Endothelial cell of umbilical vein (primary cell): ENCODE results near the gene TRIM10. TPM values are rescaled to one million over a fixed set of nuclear protein-coding genes. Genes with fewer than 3 reads are reported as not detected.

Experiments
- BruUV-seq: library from RNA; stranded (reverse); fragments of 400-500 nt; replicated peaks from 2 replicates; lab custom pipeline; 2021; lab: Mats Ljungman, UMichigan
- CTCF ChIA-PET: fragments of 300-600, 350-600 bp; sonication (Branson Sonifier 250); formaldehyde crosslinking; loops from one replicate; lab custom pipeline; 2021; ENCODE audit warnings: antibody characterized with exemption, inconsistent platforms; lab: Charles Lee
- POLR2A ChIA-PET: fragments of 300-600, 350-600 bp; sonication (Branson Sonifier 250); formaldehyde crosslinking; loops from one replicate; lab custom pipeline; 2021; ENCODE audit warnings: antibody characterized with exemption, inconsistent platforms; lab: Charles Lee
- DNase-seq: peaks from one replicate; pipeline ENCODE4 v3.0.0-alpha.2; 2011; ENCODE audit warnings: low read depth, low spot score
- FAIRE-seq: peaks from 2 replicates; lab custom pipeline; 2011; peaks lifted over from hg19 to GRCh38; lab: Jason Lieb, UNC
- H2AFZ ChIP-seq: 2 replicates; pipeline ENCODE4 v1.6.0; 2012; ENCODE audit warnings: low read depth, low read length, control low read depth, inconsistent platforms
- H3K27ac ChIP-seq: 2 replicates; pipeline ENCODE4 v1.5.1; 2011; ENCODE audit warnings: low read depth, mild to moderate bottlenecking, control low read depth, low read length, moderate library complexity; ENCODE audit not compliant: insufficient read depth
- H3K27me3 ChIP-seq, 2 experiments: 2 replicates each; pipeline versions ENCODE4 v1.6.0 to v1.6.1; 2011; ENCODE audit warnings: low read length in 2 of 2, mixed read lengths in 1 of 2; ENCODE audit not compliant: control insufficient read depth in 2 of 2, insufficient read depth in 2 of 2
- H3K36me3 ChIP-seq, 2 experiments: 2 replicates in 1 of 2; 3 replicates in 1 of 2; pipeline ENCODE4 v1.5.1; 2011; ENCODE audit warnings: low read length in 2 of 2, mild to moderate bottlenecking in 1 of 2, moderate library complexity in 1 of 2; ENCODE audit not compliant: control insufficient read depth in 2 of 2, insufficient read depth in 2 of 2; ENCODE audit errors: extremely low read depth in 1 of 2
- H3K4me1 ChIP-seq: 3 replicates; pipeline ENCODE4 v1.5.1; 2011; ENCODE audit warnings: mild to moderate bottlenecking, low read length; ENCODE audit not compliant: control insufficient read depth, insufficient read depth; ENCODE audit errors: extremely low read depth
- H3K4me2 ChIP-seq: 2 replicates; pipeline ENCODE4 v1.6.1; 2011; ENCODE audit warnings: low read length, control low read depth, mixed read lengths; ENCODE audit not compliant: insufficient read depth
- H3K4me3 ChIP-seq, 3 experiments: fragments of 200-600 bp in 1 of 3; sonication (generic), shearing (Covaris generic) in 1 of 3; replicated peaks in 1 of 3; 2 replicates each; pipeline ENCODE4 v1.5.1; 2011 to 2016; ENCODE audit warnings: control low read depth in 3 of 3, low read length in 3 of 3, mild to moderate bottlenecking in 2 of 3, inconsistent platforms in 1 of 3, low read depth in 1 of 3, moderate library complexity in 1 of 3; ENCODE audit not compliant: insufficient read depth in 1 of 3
- H3K79me2 ChIP-seq: 2 replicates; pipeline ENCODE4 v1.6.0; 2012; ENCODE audit warnings: low read length, inconsistent platforms; ENCODE audit not compliant: control insufficient read depth, insufficient read depth
- H3K9ac ChIP-seq: replicated peaks from 2 replicates; pipeline ENCODE3; 2011; ENCODE audit warnings: low read length, control low read depth; ENCODE audit not compliant: insufficient read depth; ENCODE audit errors: extremely low read depth
- H3K9me1 ChIP-seq: replicated peaks from 3 replicates; pipeline ENCODE4 v1.6.0; 2011; ENCODE audit warnings: mild to moderate bottlenecking, low read length; ENCODE audit not compliant: control insufficient read depth, insufficient read depth; ENCODE audit errors: extremely low read depth
- H3K9me3 ChIP-seq: replicated peaks from 2 replicates; pipeline ENCODE4 v1.5.1; 2012; ENCODE audit warnings: low read length, inconsistent platforms; ENCODE audit not compliant: control insufficient read depth, insufficient read depth
- H4K20me1 ChIP-seq: replicated peaks from 2 replicates; pipeline ENCODE3; 2011; ENCODE audit warnings: mild to moderate bottlenecking, low read length; ENCODE audit not compliant: control insufficient read depth, insufficient read depth; ENCODE audit errors: extremely low read depth
- EZH2 ChIP-seq: IDR thresholded peaks from 2 replicates; pipeline ENCODE4 v1.6.1; 2012; ENCODE audit warnings: borderline replicate concordance, low read depth, mild to moderate bottlenecking, moderate library complexity, low read length, inconsistent platforms; ENCODE audit not compliant: severe bottlenecking
- FOS ChIP-seq: IDR thresholded peaks from 2 replicates; pipeline ENCODE4 v1.6.1; 2011; ENCODE audit warnings: mild to moderate bottlenecking, low read length, moderate library complexity, borderline replicate concordance; ENCODE audit not compliant: insufficient read depth
- GATA2 ChIP-seq: IDR thresholded peaks from 2 replicates; pipeline ENCODE4 v1.7.0; 2011; ENCODE audit warnings: low read depth, mild to moderate bottlenecking, moderate library complexity, mixed read lengths, low read length; ENCODE audit not compliant: insufficient read length, insufficient read depth
- JUN ChIP-seq: IDR thresholded peaks from 2 replicates; pipeline ENCODE4 v1.6.1; 2011; ENCODE audit warnings: borderline replicate concordance, low read depth; ENCODE audit not compliant: insufficient read length, insufficient read depth
- MYC ChIP-seq: IDR thresholded peaks from one replicate; pipeline ENCODE4 v1.6.1; 2011; ENCODE audit warnings: mild to moderate bottlenecking, low read depth, low read length
- POLR2A ChIP-seq: IDR thresholded peaks from 2 replicates; pipeline ENCODE4 v1.6.1; 2012; ENCODE audit warnings: low read depth, mild to moderate bottlenecking, control low read depth, low read length
- POLR2AphosphoS5 ChIP-seq: IDR thresholded peaks from 2 replicates; pipeline ENCODE4 v1.6.1; 2012; ENCODE audit warnings: low read depth, mild to moderate bottlenecking, control low read depth, low read length, moderate library complexity; ENCODE audit not compliant: insufficient read depth
- dilution Hi-C: fragments of 300-500 bp; cut with MboI; formaldehyde crosslinking; loops from one replicate; pipeline ENCODE4 v1.15.0; 2019; ENCODE audit warnings: low sequenced_read_pairs; ENCODE audit not compliant: extremely low pct_ligation_motif_present
- intact Hi-C: fragments of 100-400 bp; cut with micrococcal nuclease; formaldehyde crosslinking; loops from one replicate; pipeline ENCODE4 v1.10.0; 2022
- polyA plus RNA-seq, 4 experiments: library from polyadenylated mRNA; depleted of rRNA in 3 of 4; stranded (reverse) in 3 of 4; unstranded in 1 of 4; fragments of >200 nt; gene quantifications; 2 replicates each; pipeline versions ENCODE4 v1.2.1 to v1.2.3, GENCODE V29; 2011 to 2012; ENCODE audit warnings: missing spikeins in 1 of 4
- total RNA-seq: library from RNA; stranded (reverse); gene quantifications from 2 replicates; pipeline ENCODE4 v1.2.3, GENCODE V29; 2021
- TF ChIP-seq, protein P1 (sequence below), 2 donors: IDR thresholded peaks; 1 replicate in 1 of 2; 2 replicates in 1 of 2; pipeline ENCODE4 v1.5.1; 2011; ENCODE audit warnings: low read length in 2 of 2, mild to moderate bottlenecking in 2 of 2, moderate library complexity in 2 of 2, control low read depth in 1 of 2, inconsistent platforms in 1 of 2, low read depth in 1 of 2; ENCODE audit not compliant: insufficient read depth in 1 of 2; ENCODE audit errors: extremely low read depth in 1 of 2
- TF ChIP-seq, protein P2 (sequence below): IDR thresholded peaks from 2 replicates; pipeline ENCODE4 v1.6.1; 2011; ENCODE audit not compliant: insufficient read depth, insufficient read length

TRIM10 gene
- total and polyA plus RNA-seq, 2 donors (not counting 3 experiments of a cell fraction or from before 2014, with no cell fraction given): not detected

DNA sequence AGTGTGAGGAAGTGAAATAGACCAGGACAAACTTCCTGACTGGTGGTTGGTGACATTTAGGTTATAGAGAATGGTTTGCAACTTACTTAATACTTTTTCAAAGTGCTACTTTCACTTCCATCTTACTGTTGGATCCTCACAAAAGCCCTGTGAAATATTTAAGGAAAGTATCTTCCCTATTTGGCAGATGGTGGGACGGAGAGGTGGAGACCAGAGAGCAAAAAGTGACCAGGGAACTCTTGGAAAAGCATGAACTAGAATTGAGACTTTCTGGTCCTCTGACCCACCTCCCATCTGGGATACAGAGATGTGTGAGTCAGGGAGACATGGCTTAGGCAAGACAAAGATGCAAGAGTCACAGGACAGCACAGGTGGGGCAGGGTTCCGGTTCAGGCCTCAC is 3.0 kb downstream of the TRIM10 start:
- no peaks in the 10 kb centered on the region for H3K36me3 ChIP-seq
- H3K27me3 ChIP-seq: peaks cover 0 to 5% of the 10 kb centered on the region in 2 experiments
- H3K9me1 ChIP-seq: no peaks in the 10 kb centered on the region
- no peaks in the 10 kb centered on the region for H4K20me1 ChIP-seq
- TF ChIP-seq FOS (no peak), MYC (no peak), JUN (no peak)
- TF ChIP-seq, protein P1, sequence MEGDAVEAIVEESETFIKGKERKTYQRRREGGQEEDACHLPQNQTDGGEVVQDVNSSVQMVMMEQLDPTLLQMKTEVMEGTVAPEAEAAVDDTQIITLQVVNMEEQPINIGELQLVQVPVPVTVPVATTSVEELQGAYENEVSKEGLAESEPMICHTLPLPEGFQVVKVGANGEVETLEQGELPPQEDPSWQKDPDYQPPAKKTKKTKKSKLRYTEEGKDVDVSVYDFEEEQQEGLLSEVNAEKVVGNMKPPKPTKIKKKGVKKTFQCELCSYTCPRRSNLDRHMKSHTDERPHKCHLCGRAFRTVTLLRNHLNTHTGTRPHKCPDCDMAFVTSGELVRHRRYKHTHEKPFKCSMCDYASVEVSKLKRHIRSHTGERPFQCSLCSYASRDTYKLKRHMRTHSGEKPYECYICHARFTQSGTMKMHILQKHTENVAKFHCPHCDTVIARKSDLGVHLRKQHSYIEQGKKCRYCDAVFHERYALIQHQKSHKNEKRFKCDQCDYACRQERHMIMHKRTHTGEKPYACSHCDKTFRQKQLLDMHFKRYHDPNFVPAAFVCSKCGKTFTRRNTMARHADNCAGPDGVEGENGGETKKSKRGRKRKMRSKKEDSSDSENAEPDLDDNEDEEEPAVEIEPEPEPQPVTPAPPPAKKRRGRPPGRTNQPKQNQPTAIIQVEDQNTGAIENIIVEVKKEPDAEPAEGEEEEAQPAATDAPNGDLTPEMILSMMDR (IDR thresholded peaks at IDR 0.05; ENCODE audit: extremely low read depth in 1 of 2, insufficient read depth in 1 of 2, low read depth in 1 of 2, low read length in 2 of 2): no peak
- H3K79me2 ChIP-seq: no peaks in the 10 kb centered on the region
- H3K4me3 ChIP-seq: no peak overlapping the region
- ChIA-PET POLR2A (no interaction called here), CTCF (interaction anchor here (1.0 kb wide), 1 partner anchor 17 kb away, joined by 3 read pairs; no protein-coding TSS in a partner anchor)
- no peak overlapping the region for H3K9ac ChIP-seq
- no peaks in the 10 kb centered on the region for H3K9me3 ChIP-seq
- no peak overlapping the region for H3K27ac ChIP-seq
- intact Hi-C loops: no loop called here
- BruUV-seq: no TSS peak
- H3K4me1 ChIP-seq: peaks cover 8% of the 10 kb centered on the region
- dilution Hi-C loops: no loop called here
- FAIRE-seq: no peak
- DNase-seq: no peak
- no peak overlapping the region for H2AFZ ChIP-seq
- no peak overlapping the region for H3K4me2 ChIP-seq

DNA sequence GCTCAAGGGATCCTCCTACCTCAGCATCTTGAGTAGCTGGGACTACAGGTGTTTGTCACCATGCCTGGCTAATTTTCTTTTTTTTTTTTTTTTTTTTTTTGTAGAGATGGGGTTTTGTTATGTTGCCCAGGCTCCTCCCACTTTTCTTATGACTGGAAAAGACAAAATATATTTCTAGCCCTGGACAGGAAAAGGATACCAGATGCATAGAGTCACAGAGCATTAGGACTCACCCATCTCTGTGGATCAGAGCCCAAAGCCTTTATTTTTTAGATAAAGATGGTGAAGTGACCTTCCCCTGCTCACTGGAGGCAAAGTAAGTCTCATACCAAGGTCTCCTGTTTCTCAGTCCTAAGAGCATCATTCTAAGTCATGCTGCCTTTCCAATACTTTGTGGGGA is 3.4 kb downstream of the TRIM10 start:
- Histone ChIP-seq H3K4me3 (no peak overlapping the region), H3K36me3 (no peaks in the 10 kb centered on the region), H3K9me3 (no peaks in the 10 kb centered on the region), H2AFZ (no peak overlapping the region), H3K9ac (no peak overlapping the region), H3K4me2 (no peak overlapping the region), H3K27ac (no peak overlapping the region), H3K79me2 (no peaks in the 10 kb centered on the region), H3K27me3 (peaks cover 0 to 5% of the 10 kb centered on the region in 2 experiments), H3K4me1 (peaks cover 8% of the 10 kb centered on the region), H3K9me1 (no peaks in the 10 kb centered on the region), H4K20me1 (no peaks in the 10 kb centered on the region)
- POLR2A ChIA-PET: no interaction called here
- TF ChIP-seq FOS (no peak), GATA2 (no peak), POLR2A (no peak), POLR2AphosphoS5 (no peak), MYC (no peak), JUN (no peak), EZH2 (no peak)
- TF ChIP-seq, protein P2, sequence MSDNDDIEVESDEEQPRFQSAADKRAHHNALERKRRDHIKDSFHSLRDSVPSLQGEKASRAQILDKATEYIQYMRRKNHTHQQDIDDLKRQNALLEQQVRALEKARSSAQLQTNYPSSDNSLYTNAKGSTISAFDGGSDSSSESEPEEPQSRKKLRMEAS: no peak
- no peak for FAIRE-seq
- no peak for DNase-seq
- intact Hi-C loops (no loop called here), dilution Hi-C loops (no loop called here)
- no TSS peak for BruUV-seq
- CTCF ChIA-PET: interaction anchor here (0.8 to 1.0 kb wide), 2 partner anchors 18 to 55 kb away, joined by 3 to 5 read pairs; no protein-coding TSS in a partner anchor
